HCT116 (cell line): ENCODE results near the gene EMC10. TPM values are rescaled to one million over a fixed set of nuclear protein-coding genes. Genes with fewer than 3 reads are reported as not detected.

Source experiments
- ATAC-seq: fragments of 200-7000 bp; cut with Tn5 transposase; 2 replicates; pipeline ENCODE4 v1.9.1; 2020; ENCODE audit warnings: mild to moderate bottlenecking, moderate library complexity
- BruUV-seq: library from RNA; stranded (reverse); fragments of 400-500 nt; replicated peaks from 2 replicates; lab custom pipeline; 2021; lab: Mats Ljungman, UMichigan
- CTCF ChIA-PET: fragments of 300-600 bp; sonication (Branson Sonifier 250); formaldehyde crosslinking; loops from one replicate; lab custom pipeline; 2021; ENCODE audit warnings: antibody characterized with exemption; lab: Charles Lee
- POLR2A ChIA-PET: fragments of 300-600, 350-600 bp; sonication (Branson Sonifier 250); formaldehyde crosslinking; loops from one replicate; lab custom pipeline; 2021; ENCODE audit warnings: antibody characterized with exemption; lab: Charles Lee
- RAD21 ChIA-PET, 2 experiments: fragments of 300-600 bp; sonication (Branson Sonifier 250); formaldehyde crosslinking; loops; one replicate each; lab custom pipeline; 2023; ENCODE audit warnings: low total read pairs in 2 of 2; ENCODE audit not compliant: uncharacterized antibody in 2 of 2, unreplicated experiment in 2 of 2, low non-redundant PET in 1 of 2; lab: Charles Lee
- DNase-seq: peaks from one replicate; pipeline ENCODE4 v3.0.0-alpha.2; 2010; ENCODE audit warnings: low read depth, low spot score
- H2AFZ ChIP-seq: fragments of 200-600 bp; shearing (Covaris generic), sonication (generic); 2 replicates; pipeline ENCODE4 v1.6.1; 2017; ENCODE audit warnings: low read depth, mixed run types, mixed read lengths, antibody characterized with exemption, low read length; ENCODE audit not compliant: poor library complexity, severe bottlenecking
- H3K27ac ChIP-seq: 2 replicates; pipeline ENCODE4 v1.5.1; 2012; ENCODE audit warnings: low read depth, low read length
- H3K27me3 ChIP-seq: fragments of 200-600 bp; sonication (generic); 2 replicates; pipeline ENCODE4 v1.6.1; 2016; ENCODE audit warnings: mixed run types, low read length, mixed read lengths; ENCODE audit not compliant: insufficient read depth
- H3K36me3 ChIP-seq, 2 experiments: fragments of 200-500 bp in 1 of 2; fragments of 200-600 bp in 1 of 2; sonication (Bioruptor generic) in 1 of 2; sonication (generic) in 1 of 2; 2 replicates each; pipeline versions ENCODE4 v1.5.1 to v1.6.1; 2014 to 2016; ENCODE audit warnings: low read length in 2 of 2, inconsistent platforms in 1 of 2, mixed read lengths in 1 of 2, mixed run types in 1 of 2; ENCODE audit not compliant: insufficient read depth in 2 of 2, control insufficient read depth in 1 of 2
- H3K4me1 ChIP-seq, 2 experiments: fragments of 200-600 bp in 1 of 2; sonication (generic) in 1 of 2; 2 replicates each; pipeline versions ENCODE4 v1.5.1 to v1.6.1; 2012 to 2017; ENCODE audit warnings: low read length in 2 of 2, inconsistent platforms in 1 of 2, mild to moderate bottlenecking in 1 of 2, mixed read lengths in 1 of 2, mixed run types in 1 of 2, moderate library complexity in 1 of 2; ENCODE audit not compliant: insufficient read depth in 2 of 2, control insufficient read depth in 1 of 2
- H3K4me2 ChIP-seq: fragments of 200-600 bp; sonication (generic); 2 replicates; pipeline ENCODE4 v1.6.1; 2017; ENCODE audit warnings: mixed run types, low read length, mixed read lengths
- H3K4me3 ChIP-seq, 2 experiments: fragments of 200-600 bp in 1 of 2; sonication (generic) in 1 of 2; replicated peaks in 1 of 2; 2 replicates each; pipeline ENCODE4 v1.5.1; 2011 to 2016; ENCODE audit warnings: low read length in 2 of 2, control low read depth in 1 of 2, low read depth in 1 of 2, mild to moderate bottlenecking in 1 of 2, mixed read lengths in 1 of 2, mixed run types in 1 of 2
- H3K79me2 ChIP-seq: fragments of 200-600 bp; sonication (generic); 2 replicates; pipeline ENCODE4 v1.6.1; 2017; ENCODE audit warnings: mild to moderate bottlenecking, mixed run types, low read length, moderate library complexity, mixed read lengths; ENCODE audit not compliant: insufficient read depth
- H3K9ac ChIP-seq: fragments of 200-600 bp; sonication (generic); 2 replicates; pipeline ENCODE4 v1.6.1; 2016; ENCODE audit warnings: low read length, mixed read lengths
- H3K9me2 ChIP-seq: fragments of 200-600 bp; sonication (generic), shearing (Covaris generic); 2 replicates; pipeline ENCODE4 v1.6.1; 2017; ENCODE audit warnings: mixed run types, mild to moderate bottlenecking, moderate library complexity; ENCODE audit not compliant: insufficient read depth
- H3K9me3 ChIP-seq, 2 experiments: fragments of 200-500 bp in 1 of 2; fragments of 200-600 bp in 1 of 2; sonication (Bioruptor generic) in 1 of 2; sonication (generic) in 1 of 2; 2 replicates each; pipeline ENCODE4 v1.6.1; 2014 to 2017; ENCODE audit warnings: low read length in 2 of 2, mixed read lengths in 2 of 2, inconsistent platforms in 1 of 2, low read depth in 1 of 2, mild to moderate bottlenecking in 1 of 2, mixed run types in 1 of 2, moderate library complexity in 1 of 2; ENCODE audit not compliant: control insufficient read depth in 1 of 2, insufficient read depth in 1 of 2
- H4K20me1 ChIP-seq: fragments of 200-600 bp; sonication (generic), shearing (Covaris generic); 2 replicates; pipeline ENCODE4 v1.6.1; 2017; ENCODE audit warnings: mixed run types, mild to moderate bottlenecking, moderate library complexity; ENCODE audit not compliant: insufficient read depth
- CEBPB ChIP-seq: IDR thresholded peaks from 2 replicates; pipeline ENCODE4 v1.6.1; 2012; ENCODE audit warnings: low read depth
- EZH2 ChIP-seq: fragments of 200-600 bp; sonication (generic); IDR thresholded peaks from 2 replicates; pipeline ENCODE4 v1.6.1; 2017; ENCODE audit warnings: antibody characterized with exemption, mixed run types
- JUND ChIP-seq: IDR thresholded peaks from 2 replicates; pipeline ENCODE4 v1.6.1; 2012
- SP1 ChIP-seq: IDR thresholded peaks from 2 replicates; pipeline ENCODE4 v1.6.1; 2012; ENCODE audit warnings: low read depth
- YY1 ChIP-seq: IDR thresholded peaks from 2 replicates; pipeline ENCODE4 v1.6.1; 2011; ENCODE audit warnings: low read length, low read depth, moderate library complexity, mild to moderate bottlenecking; ENCODE audit not compliant: insufficient replicate concordance; ENCODE audit errors: extremely low read depth
- intact Hi-C: fragments of 100-400 bp; cut with micrococcal nuclease; formaldehyde crosslinking; loops from 2 replicates; pipeline ENCODE4 v1.10.0; 2022
- total RNA-seq: library from RNA; stranded (reverse); gene quantifications from one replicate; pipeline ENCODE4 v1.2.1, GENCODE V29; 2021; ENCODE audit not compliant: unreplicated experiment
- TF ChIP-seq, protein P1 (sequence below), 3 experiments: fragments of 200-600 bp in 1 of 3; sonication (generic) in 1 of 3; IDR thresholded peaks in 2 of 3; conservative IDR thresholded peaks in 1 of 3; 2 replicates each; pipeline ENCODE4 v1.5.1; 2012 to 2017; ENCODE audit warnings: low read depth in 2 of 3, low read length in 2 of 3, antibody characterized with exemption in 1 of 3, borderline replicate concordance in 1 of 3, control low read depth in 1 of 3, mild to moderate bottlenecking in 1 of 3, mixed read lengths in 1 of 3, mixed run types in 1 of 3, moderate library complexity in 1 of 3; ENCODE audit not compliant: insufficient read depth in 1 of 3
- TF ChIP-seq, protein P2 (sequence below): IDR thresholded peaks from 2 replicates; pipeline ENCODE4 v1.6.1; 2012
- TF ChIP-seq, protein P3 (sequence below): IDR thresholded peaks from 2 replicates; pipeline ENCODE4 v1.6.1; 2012; ENCODE audit warnings: low read depth
- TF ChIP-seq, protein P4 (sequence below): IDR thresholded peaks from 2 replicates; pipeline ENCODE4 v1.6.1; 2012

The EMC10 gene
- total RNA-seq, 1 experiment from 2014 or later, result 92.4 TPM

DNA sequence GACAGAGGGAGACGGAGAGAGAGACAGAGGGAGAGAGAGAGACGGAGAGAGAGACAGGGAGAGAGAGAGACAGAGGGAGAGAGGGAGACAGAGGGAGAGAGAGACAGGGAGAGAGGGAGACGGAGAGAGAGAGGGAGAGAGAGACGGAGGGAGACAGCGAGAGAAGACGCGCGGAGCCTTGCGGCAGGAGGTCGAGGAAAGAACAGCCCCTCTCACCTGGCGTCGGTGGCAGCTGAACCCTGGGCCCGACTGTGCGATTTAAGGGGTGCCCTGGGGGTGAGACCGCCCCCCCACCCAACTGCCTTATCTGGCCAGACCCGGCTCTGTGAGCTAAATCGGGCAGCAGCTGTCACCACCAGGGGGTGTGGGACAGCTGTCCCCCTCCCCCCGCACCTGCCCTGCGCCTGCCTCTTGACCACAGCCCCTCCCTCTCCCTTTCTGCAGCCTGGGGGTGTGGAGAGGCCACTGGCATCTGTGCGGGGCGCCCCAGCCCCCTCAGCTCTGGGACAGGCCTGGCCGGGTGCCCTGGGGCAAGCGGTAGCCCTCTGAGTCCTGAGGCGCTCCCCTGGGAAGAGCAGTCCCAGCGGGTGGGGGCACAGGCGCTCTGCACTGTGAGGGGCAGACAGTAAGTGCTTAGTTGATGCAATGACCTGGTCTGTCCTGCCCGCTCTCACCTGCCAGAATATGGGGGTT lies 23.9 kb downstream of the EMC10 start:
- Histone ChIP-seq H3K79me2 (no peaks in the 10 kb centered on the region), H3K4me3 (no peak overlapping the region), H4K20me1 (no peaks in the 10 kb centered on the region), H2AFZ (no peak overlapping the region), H3K4me2 (no peak overlapping the region), H3K9me3 (no peaks in the 10 kb centered on the region), H3K4me1 (peaks cover 0 to 13% of the 10 kb centered on the region in 2 experiments; a peak in 3 of 4 replicates), H3K27me3 (no peaks in the 10 kb centered on the region), H3K36me3 (no peaks in the 10 kb centered on the region), H3K9me2 (no peaks in the 10 kb centered on the region), H3K9ac (no peak overlapping the region), H3K27ac (no peak overlapping the region)
- no TSS peak for BruUV-seq
- TF ChIP-seq, protein P1, sequence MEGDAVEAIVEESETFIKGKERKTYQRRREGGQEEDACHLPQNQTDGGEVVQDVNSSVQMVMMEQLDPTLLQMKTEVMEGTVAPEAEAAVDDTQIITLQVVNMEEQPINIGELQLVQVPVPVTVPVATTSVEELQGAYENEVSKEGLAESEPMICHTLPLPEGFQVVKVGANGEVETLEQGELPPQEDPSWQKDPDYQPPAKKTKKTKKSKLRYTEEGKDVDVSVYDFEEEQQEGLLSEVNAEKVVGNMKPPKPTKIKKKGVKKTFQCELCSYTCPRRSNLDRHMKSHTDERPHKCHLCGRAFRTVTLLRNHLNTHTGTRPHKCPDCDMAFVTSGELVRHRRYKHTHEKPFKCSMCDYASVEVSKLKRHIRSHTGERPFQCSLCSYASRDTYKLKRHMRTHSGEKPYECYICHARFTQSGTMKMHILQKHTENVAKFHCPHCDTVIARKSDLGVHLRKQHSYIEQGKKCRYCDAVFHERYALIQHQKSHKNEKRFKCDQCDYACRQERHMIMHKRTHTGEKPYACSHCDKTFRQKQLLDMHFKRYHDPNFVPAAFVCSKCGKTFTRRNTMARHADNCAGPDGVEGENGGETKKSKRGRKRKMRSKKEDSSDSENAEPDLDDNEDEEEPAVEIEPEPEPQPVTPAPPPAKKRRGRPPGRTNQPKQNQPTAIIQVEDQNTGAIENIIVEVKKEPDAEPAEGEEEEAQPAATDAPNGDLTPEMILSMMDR (IDR thresholded peaks at IDR 0.05 in 2 of 3, conservative IDR thresholded peaks at IDR 0.05 in 1 of 3; ENCODE audit: borderline replicate concordance in 1 of 3, insufficient read depth in 1 of 3, low read depth in 2 of 3, low read length in 2 of 3), result peak in 2 of 3 experiments; percentile 14 to 32; a peak in 3 of 6 replicates
- TF ChIP-seq JUND, result no peak
- CTCF ChIA-PET, result no interaction called here
- peak; percentile 62; the same call in 1 of the 2 replicates for ATAC-seq
- RAD21 ChIA-PET, result no interaction called here
- POLR2A ChIA-PET, result no interaction called here
- DNase-seq, result no peak
- intact Hi-C loops, result no loop called here

DNA sequence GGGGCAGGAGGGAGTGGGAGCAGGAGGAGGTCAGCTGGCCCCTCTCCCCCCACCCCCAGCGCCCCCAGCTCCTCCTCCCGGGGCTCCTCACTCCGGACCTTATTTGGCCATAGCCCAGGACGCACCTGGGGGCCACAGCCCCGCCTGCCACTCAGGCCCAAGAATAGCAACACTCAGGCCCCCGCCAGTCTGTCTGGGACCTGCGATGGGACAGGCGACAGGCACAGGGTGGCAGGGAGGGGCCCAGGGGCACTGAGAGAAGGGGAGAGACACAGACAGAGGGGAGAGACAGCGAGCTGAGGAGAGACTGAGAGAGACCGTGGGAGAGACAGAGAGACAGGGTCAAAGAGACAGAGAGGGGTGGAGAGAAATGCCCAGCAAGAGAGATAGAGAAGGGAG lies 24.4 kb downstream of the EMC10 start:
- H3K9me2 ChIP-seq, result no peaks in the 10 kb centered on the region
- DNase-seq (no peak), ATAC-seq (no peak)
- ChIA-PET RAD21 (no interaction called here), POLR2A (no interaction called here), CTCF (no interaction called here)
- no TSS peak for BruUV-seq
- no peaks in the 10 kb centered on the region for H3K9me3 ChIP-seq
- H4K20me1 ChIP-seq, result no peaks in the 10 kb centered on the region
- peaks cover 0 to 13% of the 10 kb centered on the region in 2 experiments; a peak in 3 of 4 replicates for H3K4me1 ChIP-seq
- H3K4me2 ChIP-seq, result no peak overlapping the region
- no peak overlapping the region for H3K27ac ChIP-seq
- H3K79me2 ChIP-seq, result no peaks in the 10 kb centered on the region
- H3K4me3 ChIP-seq, result no peak overlapping the region
- no peak overlapping the region for H2AFZ ChIP-seq
- no peaks in the 10 kb centered on the region for H3K27me3 ChIP-seq
- intact Hi-C loops, result no loop called here
- H3K36me3 ChIP-seq, result no peaks in the 10 kb centered on the region; a peak in 1 of 4 replicates
- TF ChIP-seq SP1 (no peak), CEBPB (no peak), YY1 (no peak), EZH2 (no peak), JUND (no peak)
- TF ChIP-seq, protein P2, sequence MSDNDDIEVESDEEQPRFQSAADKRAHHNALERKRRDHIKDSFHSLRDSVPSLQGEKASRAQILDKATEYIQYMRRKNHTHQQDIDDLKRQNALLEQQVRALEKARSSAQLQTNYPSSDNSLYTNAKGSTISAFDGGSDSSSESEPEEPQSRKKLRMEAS, result no peak
- TF ChIP-seq, protein P3, sequence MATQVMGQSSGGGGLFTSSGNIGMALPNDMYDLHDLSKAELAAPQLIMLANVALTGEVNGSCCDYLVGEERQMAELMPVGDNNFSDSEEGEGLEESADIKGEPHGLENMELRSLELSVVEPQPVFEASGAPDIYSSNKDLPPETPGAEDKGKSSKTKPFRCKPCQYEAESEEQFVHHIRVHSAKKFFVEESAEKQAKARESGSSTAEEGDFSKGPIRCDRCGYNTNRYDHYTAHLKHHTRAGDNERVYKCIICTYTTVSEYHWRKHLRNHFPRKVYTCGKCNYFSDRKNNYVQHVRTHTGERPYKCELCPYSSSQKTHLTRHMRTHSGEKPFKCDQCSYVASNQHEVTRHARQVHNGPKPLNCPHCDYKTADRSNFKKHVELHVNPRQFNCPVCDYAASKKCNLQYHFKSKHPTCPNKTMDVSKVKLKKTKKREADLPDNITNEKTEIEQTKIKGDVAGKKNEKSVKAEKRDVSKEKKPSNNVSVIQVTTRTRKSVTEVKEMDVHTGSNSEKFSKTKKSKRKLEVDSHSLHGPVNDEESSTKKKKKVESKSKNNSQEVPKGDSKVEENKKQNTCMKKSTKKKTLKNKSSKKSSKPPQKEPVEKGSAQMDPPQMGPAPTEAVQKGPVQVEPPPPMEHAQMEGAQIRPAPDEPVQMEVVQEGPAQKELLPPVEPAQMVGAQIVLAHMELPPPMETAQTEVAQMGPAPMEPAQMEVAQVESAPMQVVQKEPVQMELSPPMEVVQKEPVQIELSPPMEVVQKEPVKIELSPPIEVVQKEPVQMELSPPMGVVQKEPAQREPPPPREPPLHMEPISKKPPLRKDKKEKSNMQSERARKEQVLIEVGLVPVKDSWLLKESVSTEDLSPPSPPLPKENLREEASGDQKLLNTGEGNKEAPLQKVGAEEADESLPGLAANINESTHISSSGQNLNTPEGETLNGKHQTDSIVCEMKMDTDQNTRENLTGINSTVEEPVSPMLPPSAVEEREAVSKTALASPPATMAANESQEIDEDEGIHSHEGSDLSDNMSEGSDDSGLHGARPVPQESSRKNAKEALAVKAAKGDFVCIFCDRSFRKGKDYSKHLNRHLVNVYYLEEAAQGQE, result no peak
- TF ChIP-seq, protein P4, sequence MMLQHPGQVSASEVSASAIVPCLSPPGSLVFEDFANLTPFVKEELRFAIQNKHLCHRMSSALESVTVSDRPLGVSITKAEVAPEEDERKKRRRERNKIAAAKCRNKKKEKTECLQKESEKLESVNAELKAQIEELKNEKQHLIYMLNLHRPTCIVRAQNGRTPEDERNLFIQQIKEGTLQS, result no peak
- H3K9ac ChIP-seq, result no peak overlapping the region
